H1 (cell line): Measurements from ENCODE around the gene KRIT1.

Experiments
- ASH2L ChIP-seq: fragments of 200-600, 300-600 bp; sonication (generic); IDR thresholded peaks from one replicate; pipeline ENCODE4 v1.7.1; 2017; ENCODE audit warnings: low read length
- CREB1 ChIP-seq: IDR thresholded peaks from 2 replicates; pipeline ENCODE4 v1.6.1; 2012; ENCODE audit warnings: inconsistent platforms
- CTCF ChIP-seq, 3 experiments: IDR thresholded peaks; 1 replicate in 2 of 3; 2 replicates in 1 of 3; pipeline versions ENCODE4 v1.5.1 to v1.6.1; 2011; ENCODE audit warnings: low read length in 3 of 3, mild to moderate bottlenecking in 3 of 3, inconsistent platforms in 2 of 3, low read depth in 1 of 3, moderate library complexity in 1 of 3; ENCODE audit not compliant: insufficient read depth in 1 of 3; ENCODE audit errors: control extremely low read depth in 1 of 3
- EP300 ChIP-seq, 2 experiments: IDR thresholded peaks; 1 replicate in 1 of 2; 2 replicates in 1 of 2; pipeline ENCODE4 v1.6.1; 2011 to 2012; ENCODE audit warnings: low read depth in 2 of 2, low read length in 2 of 2, mild to moderate bottlenecking in 2 of 2, borderline replicate concordance in 1 of 2, inconsistent platforms in 1 of 2, moderate library complexity in 1 of 2
- JUND ChIP-seq: IDR thresholded peaks from 2 replicates; pipeline ENCODE4 v1.6.1; 2011; ENCODE audit warnings: mild to moderate bottlenecking, improper control_type of control experiment, low read length

- TF ChIP-seq ASH2L (no peak), CTCF (IDR thresholded peaks at IDR 0.05; ENCODE audit: control extremely low read depth in 1 of 3, insufficient read depth in 1 of 3, low read depth in 1 of 3, low read length in 3 of 3) (no peak), EP300 (IDR thresholded peaks at IDR 0.05; ENCODE audit: borderline replicate concordance in 1 of 2, low read depth in 2 of 2, low read length in 2 of 2) (no peak), JUND (no peak), CREB1 (no peak)
Observed at GRCh38 chr7:92255308-92255707, 9.6 kb upstream of the KRIT1 start.
